NCI-H2171 (cell line): ENCODE measurements around the gene KLF13.
A peak's percentile ranks its signal among the peaks of the same experiment; 100 is the strongest.

ENCODE experiments used
- DNase-seq: peaks from one replicate; lab custom pipeline; 2025; lab: John Stamatoyannopoulos, UW

The KLF13 gene

GRCh38 chr15:31316135-31316795 lies 10.4 kb upstream of the KLF13 start:
- no peak for DNase-seq

- DNase-seq = no peak
These were observed 9.6 kb upstream of the KLF13 start for GRCh38 chr15:31317017-31317416.

GRCh38 chr15:31317421-31318327 lies 9.0 kb upstream of the KLF13 start:
- peak; percentile 29 for DNase-seq

GRCh38 chr15:31318429-31318828 lies 8.2 kb upstream of the KLF13 start:
- DNase-seq = no peak

- DNase-seq = no peak
These were observed 6.6 kb upstream of the KLF13 start for GRCh38 chr15:31320022-31320421.

GRCh38 chr15:31321418-31321817 lies 5.2 kb upstream of the KLF13 start:
- DNase-seq = no peak

- no peak for DNase-seq
These were observed 4.1 kb upstream of the KLF13 start for GRCh38 chr15:31322504-31322903.

GRCh38 chr15:31323627-31324026 lies 3.0 kb upstream of the KLF13 start:
- DNase-seq = no peak

- DNase-seq = no peak
These were observed 2.4 kb upstream of the KLF13 start for GRCh38 chr15:31324186-31324585.

GRCh38 chr15:31324806-31325594 lies 1.6 kb upstream of the KLF13 start:
- no peak for DNase-seq

GRCh38 chr15:31325595-31326155 lies 960 bp upstream of the KLF13 start:
- DNase-seq = peak; percentile 56

- no peak for DNase-seq
These were observed 437 bp downstream of the KLF13 start for GRCh38 chr15:31326875-31327668.

GRCh38 chr15:31327669-31328427 lies 1.2 kb downstream of the KLF13 start:
- DNase-seq = peak; percentile 70

GRCh38 chr15:31328428-31328968 lies 1.9 kb downstream of the KLF13 start:
- DNase-seq = no peak

- DNase-seq = peak; percentile 63
These were observed 2.5 kb downstream of the KLF13 start for GRCh38 chr15:31328969-31329639.

- no peak for DNase-seq
These were observed 3.0 kb downstream of the KLF13 start for GRCh38 chr15:31329640-31330010.

GRCh38 chr15:31330111-31330785 lies 3.6 kb downstream of the KLF13 start:
- DNase-seq = no peak

GRCh38 chr15:31330836-31331235 lies 4.2 kb downstream of the KLF13 start:
- no peak for DNase-seq

- DNase-seq = no peak
These were observed 4.8 kb downstream of the KLF13 start for GRCh38 chr15:31331389-31331788.
